ENCODE measurements around the gene PMEPA1. TPM values are rescaled to one million over a fixed set of nuclear protein-coding genes. Genes with fewer than 3 reads are reported as not detected.

PMEPA1 gene
- polyA plus RNA-seq, 1 experiment, result 4.3 TPM

GRCh38 chr20:57609086-57609841, 100.6 kb downstream of the PMEPA1 start:
- H3K27ac ChIP-seq (ENCODE audit: low read depth, low read length), result no peak overlapping the region
- no peak overlapping the region for H3K4me3 ChIP-seq (ENCODE audit: low read depth, low read length)
- no peak for TF ChIP-seq CTCF (IDR thresholded peaks at IDR 0.05; ENCODE audit: low read depth, low read length)
- H3K27me3 ChIP-seq (ENCODE audit: control insufficient read depth, insufficient read depth, low read length), result peaks cover 3% of the 10 kb centered on the region
- no peaks in the 10 kb centered on the region; the same call in 1 of the 2 replicates for H3K9me3 ChIP-seq (ENCODE audit: control insufficient read depth, insufficient read depth, low read length)
- no peak for DNase-seq (ENCODE audit: low read depth, low spot score)
- ChIA-PET CTCF (interaction anchor here (0.6 kb wide), 1 partner anchor 75 kb away, joined by 3 read pairs; no protein-coding TSS in a partner anchor), POLR2A (no interaction called here)

- ChIA-PET CTCF (no interaction called here), POLR2A (no interaction called here)
- Histone ChIP-seq H3K4me3 (ENCODE audit: low read depth, low read length) (no peak overlapping the region), H3K27ac (ENCODE audit: low read depth, low read length) (no peak overlapping the region), H3K27me3 (ENCODE audit: control insufficient read depth, insufficient read depth, low read length) (peaks cover 3% of the 10 kb centered on the region), H3K9me3 (ENCODE audit: control insufficient read depth, insufficient read depth, low read length) (no peaks in the 10 kb centered on the region; the same call in 1 of the 2 replicates)
- no peak for DNase-seq (ENCODE audit: low read depth, low spot score)
- TF ChIP-seq CTCF (IDR thresholded peaks at IDR 0.05; ENCODE audit: low read depth, low read length), result no peak
Measured at GRCh38 chr20:57608516-57608915, 101.3 kb downstream of the PMEPA1 start.

- no peak for DNase-seq (ENCODE audit: low read depth, low spot score)
- ChIA-PET POLR2A (no interaction called here), CTCF (interaction anchor here (1.6 kb wide), 1 partner anchor 11 kb away, joined by 7 read pairs; no protein-coding TSS in a partner anchor)
- TF ChIP-seq CTCF (IDR thresholded peaks at IDR 0.05; ENCODE audit: low read depth, low read length), result no peak
- H3K4me3 ChIP-seq (ENCODE audit: low read depth, low read length), result no peak overlapping the region
- H3K27ac ChIP-seq (ENCODE audit: low read depth, low read length), result no peak overlapping the region
- H3K27me3 ChIP-seq (ENCODE audit: control insufficient read depth, insufficient read depth, low read length), result no peaks in the 10 kb centered on the region
- H3K9me3 ChIP-seq (ENCODE audit: control insufficient read depth, insufficient read depth, low read length), result no peaks in the 10 kb centered on the region; the same call in 1 of the 2 replicates
Measured at GRCh38 chr20:57605878-57606277, 103.9 kb downstream of the PMEPA1 start.

- ChIA-PET CTCF (no interaction called here), POLR2A (no interaction called here)
- Histone ChIP-seq H3K4me3 (ENCODE audit: low read depth, low read length) (no peak overlapping the region), H3K27me3 (ENCODE audit: control insufficient read depth, insufficient read depth, low read length) (no peaks in the 10 kb centered on the region), H3K27ac (ENCODE audit: low read depth, low read length) (no peak overlapping the region), H3K9me3 (ENCODE audit: control insufficient read depth, insufficient read depth, low read length) (no peaks in the 10 kb centered on the region; the same call in 1 of the 2 replicates)
- no peak for DNase-seq (ENCODE audit: low read depth, low spot score)
- no peak for TF ChIP-seq CTCF (IDR thresholded peaks at IDR 0.05; ENCODE audit: low read depth, low read length)
Measured at GRCh38 chr20:57605045-57605444, 104.8 kb downstream of the PMEPA1 start.

GRCh38 chr20:57603120-57603519, 106.7 kb downstream of the PMEPA1 start:
- ChIA-PET CTCF (interaction anchor here (0.6 kb wide), 1 partner anchor 493 kb away, joined by 3 read pairs; no protein-coding TSS in a partner anchor), POLR2A (no interaction called here)
- no peak for TF ChIP-seq CTCF (IDR thresholded peaks at IDR 0.05; ENCODE audit: low read depth, low read length)
- DNase-seq (ENCODE audit: low read depth, low spot score), result no peak
- Histone ChIP-seq H3K27me3 (ENCODE audit: control insufficient read depth, insufficient read depth, low read length) (peaks cover 5% of the 10 kb centered on the region), H3K4me3 (ENCODE audit: low read depth, low read length) (no peak overlapping the region), H3K27ac (ENCODE audit: low read depth, low read length) (no peak overlapping the region), H3K9me3 (ENCODE audit: control insufficient read depth, insufficient read depth, low read length) (no peaks in the 10 kb centered on the region)
